GM12801 (cell line): ENCODE results near the gene SH3RF3.

Experiments used
- CTCF ChIP-seq: IDR thresholded peaks from one replicate; pipeline ENCODE4 v1.5.1; 2011; ENCODE audit warnings: control low read depth; ENCODE audit not compliant: insufficient read length; ENCODE audit errors: extremely low read depth

SH3RF3 gene

GRCh38 chr2:109299536-109299935, 170.5 kb downstream of the SH3RF3 start:
- no peak for TF ChIP-seq CTCF

DNA sequence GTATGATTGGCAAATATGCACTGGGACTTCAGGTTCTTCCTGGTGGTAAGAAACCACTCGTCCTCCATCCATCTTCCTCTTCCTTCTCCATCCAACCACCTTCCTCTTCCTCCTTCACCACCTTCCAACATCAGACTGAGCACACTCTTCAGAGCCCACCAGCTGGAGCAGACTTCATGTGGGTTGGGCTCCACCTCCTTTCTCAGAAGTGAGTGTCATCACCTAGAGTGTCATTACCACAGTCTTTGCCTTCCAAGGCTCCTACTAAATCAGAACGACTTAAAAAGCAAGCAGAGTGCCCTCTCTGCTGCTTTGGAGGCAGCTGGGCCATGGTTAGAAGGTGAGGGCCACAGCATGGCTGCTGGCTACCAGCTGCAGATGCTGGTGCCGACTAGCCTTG, 171.6 kb downstream of the SH3RF3 start:
- no peak for TF ChIP-seq CTCF

DNA sequence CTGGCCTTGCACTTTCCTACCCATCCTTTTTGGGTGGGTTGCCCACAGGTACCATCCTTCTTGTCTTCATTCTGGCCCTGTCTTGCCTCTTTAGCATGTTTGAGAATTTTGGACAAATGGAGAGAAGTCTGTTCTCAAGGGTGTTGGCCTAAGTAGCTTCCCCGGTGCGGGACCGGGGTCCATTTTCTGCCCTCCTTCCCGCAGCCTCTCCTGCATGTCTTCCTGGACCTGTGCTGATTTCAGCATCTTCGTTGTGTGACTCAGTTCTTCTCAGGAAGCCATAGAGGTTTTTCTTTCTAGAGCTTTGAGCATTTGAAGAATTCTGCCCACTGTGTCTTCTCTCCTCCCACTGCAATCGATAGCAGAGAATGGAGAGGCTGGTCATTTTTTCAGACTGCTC, 172.7 kb downstream of the SH3RF3 start:
- TF ChIP-seq CTCF = no peak

GRCh38 chr2:109302319-109302718, 173.3 kb downstream of the SH3RF3 start:
- TF ChIP-seq CTCF = no peak

DNA sequence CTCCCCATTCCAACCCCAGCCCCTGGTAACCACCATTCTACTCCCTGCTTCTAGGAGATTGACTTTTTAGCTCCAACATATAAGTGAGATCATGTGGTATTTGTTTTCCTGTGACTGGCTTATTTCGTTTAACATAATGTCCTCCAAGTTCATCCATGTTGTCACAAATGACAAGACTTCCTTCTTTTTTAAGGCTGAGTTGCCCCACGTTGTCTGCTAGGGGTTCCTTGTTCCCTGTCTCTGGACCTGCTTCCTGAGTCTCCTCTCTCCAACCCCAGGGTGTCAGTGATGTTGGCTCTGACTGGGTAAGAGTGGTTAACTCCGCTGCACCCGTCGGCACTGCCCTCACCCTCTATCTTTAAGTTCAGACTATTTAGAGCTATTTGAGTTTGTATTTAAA, 175.2 kb downstream of the SH3RF3 start:
- no peak for TF ChIP-seq CTCF

- TF ChIP-seq CTCF = no peak
Measured at GRCh38 chr2:109304731-109305470, 175.9 kb downstream of the SH3RF3 start.

- no peak for TF ChIP-seq CTCF
Measured at GRCh38 chr2:109305490-109306167, 176.6 kb downstream of the SH3RF3 start.
